Endothelial cell of umbilical vein (primary cell): Measurements from ENCODE around the gene HMGXB3. TPM values are rescaled to one million over a fixed set of nuclear protein-coding genes. Genes with fewer than 3 reads are reported as not detected.

Experiments
- BruUV-seq: library from RNA; stranded (reverse); fragments of 400-500 nt; replicated peaks from 2 replicates; lab custom pipeline; 2021; lab: Mats Ljungman, UMichigan
- CTCF ChIA-PET: fragments of 300-600, 350-600 bp; sonication (Branson Sonifier 250); formaldehyde crosslinking; loops from one replicate; lab custom pipeline; 2021; ENCODE audit warnings: antibody characterized with exemption, inconsistent platforms; lab: Charles Lee
- POLR2A ChIA-PET: fragments of 300-600, 350-600 bp; sonication (Branson Sonifier 250); formaldehyde crosslinking; loops from one replicate; lab custom pipeline; 2021; ENCODE audit warnings: antibody characterized with exemption, inconsistent platforms; lab: Charles Lee
- DNase-seq: peaks from one replicate; pipeline ENCODE4 v3.0.0-alpha.2; 2011; ENCODE audit warnings: low read depth, low spot score
- FAIRE-seq: peaks from 2 replicates; lab custom pipeline; 2011; peaks lifted over from hg19 to GRCh38; lab: Jason Lieb, UNC
- H2AFZ ChIP-seq: 2 replicates; pipeline ENCODE4 v1.6.0; 2012; ENCODE audit warnings: low read depth, low read length, control low read depth, inconsistent platforms
- H3K27ac ChIP-seq: 2 replicates; pipeline ENCODE4 v1.5.1; 2011; ENCODE audit warnings: low read depth, mild to moderate bottlenecking, control low read depth, low read length, moderate library complexity; ENCODE audit not compliant: insufficient read depth
- H3K27me3 ChIP-seq, 2 experiments: 2 replicates each; pipeline versions ENCODE4 v1.6.0 to v1.6.1; 2011; ENCODE audit warnings: low read length in 2 of 2, mixed read lengths in 1 of 2; ENCODE audit not compliant: control insufficient read depth in 2 of 2, insufficient read depth in 2 of 2
- H3K36me3 ChIP-seq, 2 experiments: 2 replicates in 1 of 2; 3 replicates in 1 of 2; pipeline ENCODE4 v1.5.1; 2011; ENCODE audit warnings: low read length in 2 of 2, mild to moderate bottlenecking in 1 of 2, moderate library complexity in 1 of 2; ENCODE audit not compliant: control insufficient read depth in 2 of 2, insufficient read depth in 2 of 2; ENCODE audit errors: extremely low read depth in 1 of 2
- H3K4me1 ChIP-seq: 3 replicates; pipeline ENCODE4 v1.5.1; 2011; ENCODE audit warnings: mild to moderate bottlenecking, low read length; ENCODE audit not compliant: control insufficient read depth, insufficient read depth; ENCODE audit errors: extremely low read depth
- H3K4me2 ChIP-seq: 2 replicates; pipeline ENCODE4 v1.6.1; 2011; ENCODE audit warnings: low read length, control low read depth, mixed read lengths; ENCODE audit not compliant: insufficient read depth
- H3K4me3 ChIP-seq, 3 experiments: fragments of 200-600 bp in 1 of 3; sonication (generic), shearing (Covaris generic) in 1 of 3; replicated peaks in 1 of 3; 2 replicates each; pipeline ENCODE4 v1.5.1; 2011 to 2016; ENCODE audit warnings: control low read depth in 3 of 3, low read length in 3 of 3, mild to moderate bottlenecking in 2 of 3, inconsistent platforms in 1 of 3, low read depth in 1 of 3, moderate library complexity in 1 of 3; ENCODE audit not compliant: insufficient read depth in 1 of 3
- H3K79me2 ChIP-seq: 2 replicates; pipeline ENCODE4 v1.6.0; 2012; ENCODE audit warnings: low read length, inconsistent platforms; ENCODE audit not compliant: control insufficient read depth, insufficient read depth
- H3K9ac ChIP-seq: replicated peaks from 2 replicates; pipeline ENCODE3; 2011; ENCODE audit warnings: low read length, control low read depth; ENCODE audit not compliant: insufficient read depth; ENCODE audit errors: extremely low read depth
- H3K9me1 ChIP-seq: replicated peaks from 3 replicates; pipeline ENCODE4 v1.6.0; 2011; ENCODE audit warnings: mild to moderate bottlenecking, low read length; ENCODE audit not compliant: control insufficient read depth, insufficient read depth; ENCODE audit errors: extremely low read depth
- H3K9me3 ChIP-seq: replicated peaks from 2 replicates; pipeline ENCODE4 v1.5.1; 2012; ENCODE audit warnings: low read length, inconsistent platforms; ENCODE audit not compliant: control insufficient read depth, insufficient read depth
- H4K20me1 ChIP-seq: replicated peaks from 2 replicates; pipeline ENCODE3; 2011; ENCODE audit warnings: mild to moderate bottlenecking, low read length; ENCODE audit not compliant: control insufficient read depth, insufficient read depth; ENCODE audit errors: extremely low read depth
- CTCF ChIP-seq, 2 donors: IDR thresholded peaks; 1 replicate in 1 of 2; 2 replicates in 1 of 2; pipeline ENCODE4 v1.5.1; 2011; ENCODE audit warnings: low read length in 2 of 2, mild to moderate bottlenecking in 2 of 2, moderate library complexity in 2 of 2, control low read depth in 1 of 2, inconsistent platforms in 1 of 2, low read depth in 1 of 2; ENCODE audit not compliant: insufficient read depth in 1 of 2; ENCODE audit errors: extremely low read depth in 1 of 2
- EZH2 ChIP-seq: IDR thresholded peaks from 2 replicates; pipeline ENCODE4 v1.6.1; 2012; ENCODE audit warnings: borderline replicate concordance, low read depth, mild to moderate bottlenecking, moderate library complexity, low read length, inconsistent platforms; ENCODE audit not compliant: severe bottlenecking
- FOS ChIP-seq: IDR thresholded peaks from 2 replicates; pipeline ENCODE4 v1.6.1; 2011; ENCODE audit warnings: mild to moderate bottlenecking, low read length, moderate library complexity, borderline replicate concordance; ENCODE audit not compliant: insufficient read depth
- GATA2 ChIP-seq: IDR thresholded peaks from 2 replicates; pipeline ENCODE4 v1.7.0; 2011; ENCODE audit warnings: low read depth, mild to moderate bottlenecking, moderate library complexity, mixed read lengths, low read length; ENCODE audit not compliant: insufficient read length, insufficient read depth
- JUN ChIP-seq: IDR thresholded peaks from 2 replicates; pipeline ENCODE4 v1.6.1; 2011; ENCODE audit warnings: borderline replicate concordance, low read depth; ENCODE audit not compliant: insufficient read length, insufficient read depth
- MAX ChIP-seq: IDR thresholded peaks from 2 replicates; pipeline ENCODE4 v1.6.1; 2011; ENCODE audit not compliant: insufficient read depth, insufficient read length
- MYC ChIP-seq: IDR thresholded peaks from one replicate; pipeline ENCODE4 v1.6.1; 2011; ENCODE audit warnings: mild to moderate bottlenecking, low read depth, low read length
- POLR2A ChIP-seq: IDR thresholded peaks from 2 replicates; pipeline ENCODE4 v1.6.1; 2012; ENCODE audit warnings: low read depth, mild to moderate bottlenecking, control low read depth, low read length
- POLR2AphosphoS5 ChIP-seq: IDR thresholded peaks from 2 replicates; pipeline ENCODE4 v1.6.1; 2012; ENCODE audit warnings: low read depth, mild to moderate bottlenecking, control low read depth, low read length, moderate library complexity; ENCODE audit not compliant: insufficient read depth
- dilution Hi-C: fragments of 300-500 bp; cut with MboI; formaldehyde crosslinking; loops from one replicate; pipeline ENCODE4 v1.15.0; 2019; ENCODE audit warnings: low sequenced_read_pairs; ENCODE audit not compliant: extremely low pct_ligation_motif_present
- intact Hi-C: fragments of 100-400 bp; cut with micrococcal nuclease; formaldehyde crosslinking; loops from one replicate; pipeline ENCODE4 v1.10.0; 2022
- polyA plus RNA-seq, 4 experiments: library from polyadenylated mRNA; depleted of rRNA in 3 of 4; stranded (reverse) in 3 of 4; unstranded in 1 of 4; fragments of >200 nt; gene quantifications; 2 replicates each; pipeline versions ENCODE4 v1.2.1 to v1.2.3, GENCODE V29; 2011 to 2012; ENCODE audit warnings: missing spikeins in 1 of 4
- total RNA-seq: library from RNA; stranded (reverse); gene quantifications from 2 replicates; pipeline ENCODE4 v1.2.3, GENCODE V29; 2021

Gene HMGXB3
- total and polyA plus RNA-seq, 2 donors (not counting 3 experiments of a cell fraction or from before 2014, with no cell fraction given) = 34.8 to 52.6 TPM

DNA sequence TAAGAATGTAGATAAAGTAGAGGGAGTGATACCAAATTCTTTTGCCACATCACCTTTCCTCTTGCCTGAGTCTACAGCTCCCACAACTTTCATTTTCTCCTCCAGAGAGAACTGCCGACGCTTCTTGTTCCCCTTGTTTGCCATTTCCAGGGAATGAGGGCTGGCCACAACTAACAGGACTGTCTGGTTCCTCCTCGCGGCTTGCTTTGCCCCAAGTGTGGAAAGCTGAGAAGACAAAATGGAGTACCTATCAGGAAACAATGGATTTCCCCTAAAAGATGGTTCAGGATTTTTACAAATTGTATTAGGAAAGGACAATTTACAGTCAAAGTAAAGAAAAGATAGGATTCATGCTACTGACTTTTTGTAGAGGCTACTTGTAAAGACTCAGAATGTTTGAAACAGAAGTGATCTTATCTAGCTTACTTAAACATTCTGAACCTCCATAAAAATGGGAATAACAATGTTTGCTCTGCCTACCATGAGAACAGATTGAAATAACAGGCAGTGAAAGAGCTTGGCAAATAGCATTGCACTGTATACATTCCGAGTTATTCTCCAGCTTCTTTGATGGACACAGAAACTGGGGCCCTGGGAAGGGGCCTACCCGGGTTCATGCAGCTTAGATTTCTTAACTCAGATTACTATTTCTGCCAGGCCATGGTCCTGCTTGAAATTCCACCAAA, 4.2 kb upstream of the HMGXB3 start:
- dilution Hi-C loops = no loop called here
- DNase-seq (no peak), FAIRE-seq (no peak)
- Histone ChIP-seq H3K9me1 (no peaks in the 10 kb centered on the region), H3K79me2 (peaks cover 8% of the 10 kb centered on the region), H3K27ac (no peak overlapping the region), H3K9ac (no peak overlapping the region), H3K4me2 (no peak overlapping the region), H2AFZ (no peak overlapping the region), H3K27me3 (no peaks in the 10 kb centered on the region), H3K9me3 (no peaks in the 10 kb centered on the region), H4K20me1 (no peaks in the 10 kb centered on the region), H3K4me3 (no peak overlapping the region), H3K36me3 (peaks cover 0 to 4% of the 10 kb centered on the region in 2 experiments), H3K4me1 (peaks cover 10% of the 10 kb centered on the region)
- no TSS peak for BruUV-seq
- CTCF ChIA-PET = interaction anchor here (1.2 to 2.2 kb wide), 2 partner anchors 28 to 162 kb away, joined by 3 to 9 read pairs; no protein-coding TSS in a partner anchor
- intact Hi-C loops = loop anchor here (10.0 kb wide), 1 partner anchor 332 kb away; no protein-coding TSS in a partner anchor
- TF ChIP-seq JUN (no peak), CTCF (IDR thresholded peaks at IDR 0.05; ENCODE audit: extremely low read depth in 1 of 2, insufficient read depth in 1 of 2, low read depth in 1 of 2, low read length in 2 of 2) (no peak), MYC (no peak), FOS (no peak), POLR2AphosphoS5 (no peak), MAX (no peak), POLR2A (no peak), GATA2 (no peak), EZH2 (no peak)
- POLR2A ChIA-PET = interaction anchor here (0.6 kb wide), 1 partner anchor 77 kb away, joined by 3 read pairs; no protein-coding TSS in a partner anchor
